ENCODE measurements around the gene BCAT1.

Gene BCAT1

DNA sequence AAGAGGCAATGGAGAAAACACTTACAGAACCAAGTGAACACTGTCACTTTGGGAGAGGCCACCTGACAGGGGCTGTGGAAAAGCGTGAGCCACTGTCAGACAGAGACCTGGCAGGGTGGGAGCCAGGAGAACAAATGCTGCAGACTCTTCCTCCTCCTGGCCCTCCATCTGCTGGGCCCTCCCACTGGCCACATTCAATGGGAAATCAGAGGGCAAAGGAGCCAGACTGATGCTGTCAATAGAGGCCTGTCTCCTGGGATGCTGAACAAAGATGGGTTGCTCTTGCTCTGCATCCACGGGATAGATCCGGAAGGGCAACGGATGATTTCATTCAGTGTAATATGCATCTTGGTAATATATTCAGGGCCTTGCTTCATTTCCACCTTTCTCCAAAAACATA, 44.9 kb upstream of the BCAT1 start:
- TF ChIP-seq, protein P1, sequence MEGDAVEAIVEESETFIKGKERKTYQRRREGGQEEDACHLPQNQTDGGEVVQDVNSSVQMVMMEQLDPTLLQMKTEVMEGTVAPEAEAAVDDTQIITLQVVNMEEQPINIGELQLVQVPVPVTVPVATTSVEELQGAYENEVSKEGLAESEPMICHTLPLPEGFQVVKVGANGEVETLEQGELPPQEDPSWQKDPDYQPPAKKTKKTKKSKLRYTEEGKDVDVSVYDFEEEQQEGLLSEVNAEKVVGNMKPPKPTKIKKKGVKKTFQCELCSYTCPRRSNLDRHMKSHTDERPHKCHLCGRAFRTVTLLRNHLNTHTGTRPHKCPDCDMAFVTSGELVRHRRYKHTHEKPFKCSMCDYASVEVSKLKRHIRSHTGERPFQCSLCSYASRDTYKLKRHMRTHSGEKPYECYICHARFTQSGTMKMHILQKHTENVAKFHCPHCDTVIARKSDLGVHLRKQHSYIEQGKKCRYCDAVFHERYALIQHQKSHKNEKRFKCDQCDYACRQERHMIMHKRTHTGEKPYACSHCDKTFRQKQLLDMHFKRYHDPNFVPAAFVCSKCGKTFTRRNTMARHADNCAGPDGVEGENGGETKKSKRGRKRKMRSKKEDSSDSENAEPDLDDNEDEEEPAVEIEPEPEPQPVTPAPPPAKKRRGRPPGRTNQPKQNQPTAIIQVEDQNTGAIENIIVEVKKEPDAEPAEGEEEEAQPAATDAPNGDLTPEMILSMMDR (IDR thresholded peaks at IDR 0.05; ENCODE audit: low read depth, low read length): no peak
- Histone ChIP-seq H3K9me3 (no peaks in the 10 kb centered on the region; the same call in 1 of the 2 replicates), H3K36me3 (no peaks in the 10 kb centered on the region), H3K27me3 (no peaks in the 10 kb centered on the region), H3K4me1 (no peaks in the 10 kb centered on the region), H3K4me3 (ENCODE audit: low read depth, low read length) (no peak overlapping the region)
- no peak for DNase-seq

DNA sequence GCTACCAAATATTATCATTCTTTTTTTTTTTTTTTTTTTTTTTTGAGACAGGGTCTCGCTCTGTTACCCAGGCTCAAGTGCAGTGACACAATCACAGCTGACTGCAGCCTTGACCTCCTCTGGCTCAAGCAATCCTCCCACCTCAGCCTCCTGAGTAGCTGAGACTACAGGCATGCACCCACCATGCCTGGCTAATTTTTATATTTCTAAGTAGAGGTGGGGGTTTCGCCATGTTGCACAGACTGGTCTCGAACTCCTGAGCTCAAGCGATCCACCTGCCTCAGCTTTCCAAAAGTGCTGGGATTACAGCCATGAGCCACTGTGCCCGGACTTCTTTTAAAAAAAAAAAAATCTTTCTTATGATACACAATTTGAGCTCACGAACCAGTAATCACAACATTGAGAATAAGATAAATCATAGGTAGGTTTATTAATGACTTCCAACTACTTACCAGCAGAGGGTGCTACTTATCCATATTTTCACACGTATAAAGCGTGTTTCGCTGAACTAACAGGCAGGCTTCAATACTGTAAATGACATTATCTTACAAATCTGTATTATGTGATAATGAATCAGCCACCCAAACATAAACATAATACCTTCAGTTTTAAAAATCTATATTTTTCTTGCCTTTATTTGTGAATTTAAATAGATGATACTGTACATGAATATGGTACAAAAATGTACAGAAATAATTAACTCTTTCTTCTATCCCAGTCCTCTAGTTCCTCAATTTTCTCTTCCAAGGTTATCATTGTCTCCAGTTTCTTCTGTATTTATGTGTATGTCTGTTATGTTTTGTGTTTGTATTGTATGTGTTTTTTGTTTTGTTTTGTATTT, 42.5 kb upstream of the BCAT1 start:
- H3K4me1 ChIP-seq: no peaks in the 10 kb centered on the region
- H3K9me3 ChIP-seq: no peaks in the 10 kb centered on the region; the same call in 1 of the 2 replicates
- no peaks in the 10 kb centered on the region for H3K27me3 ChIP-seq
- DNase-seq: no peak
- H3K36me3 ChIP-seq: no peaks in the 10 kb centered on the region
- TF ChIP-seq, protein P1 (IDR thresholded peaks at IDR 0.05; ENCODE audit: low read depth, low read length): peak; percentile 54
- no peak overlapping the region for H3K4me3 ChIP-seq (ENCODE audit: low read depth, low read length)

DNA sequence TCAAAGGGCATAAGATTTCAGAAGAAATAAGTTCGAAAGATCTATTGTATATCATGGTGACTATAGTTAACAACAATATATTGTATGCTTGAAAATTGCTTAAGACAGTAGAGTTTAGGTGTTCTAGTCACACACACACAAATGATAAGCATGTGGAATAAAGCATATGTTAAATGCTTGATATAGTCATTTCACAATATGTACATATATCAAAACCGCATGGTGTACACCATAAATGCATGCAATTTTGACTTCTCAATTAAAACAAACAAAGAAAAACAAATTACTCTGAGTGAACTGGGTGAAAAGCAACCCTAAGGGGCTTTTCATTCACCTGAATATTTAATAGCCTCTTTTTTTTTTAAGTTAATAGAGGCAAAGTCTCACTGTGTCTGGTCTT, 40.3 kb upstream of the BCAT1 start:
- H3K4me3 ChIP-seq (ENCODE audit: low read depth, low read length): no peak overlapping the region
- H3K27me3 ChIP-seq: no peaks in the 10 kb centered on the region
- H3K4me1 ChIP-seq: no peaks in the 10 kb centered on the region
- H3K36me3 ChIP-seq: no peaks in the 10 kb centered on the region
- no peak for DNase-seq
- H3K9me3 ChIP-seq: no peaks in the 10 kb centered on the region; the same call in 1 of the 2 replicates
- TF ChIP-seq, protein P1 (IDR thresholded peaks at IDR 0.05; ENCODE audit: low read depth, low read length): no peak

DNA sequence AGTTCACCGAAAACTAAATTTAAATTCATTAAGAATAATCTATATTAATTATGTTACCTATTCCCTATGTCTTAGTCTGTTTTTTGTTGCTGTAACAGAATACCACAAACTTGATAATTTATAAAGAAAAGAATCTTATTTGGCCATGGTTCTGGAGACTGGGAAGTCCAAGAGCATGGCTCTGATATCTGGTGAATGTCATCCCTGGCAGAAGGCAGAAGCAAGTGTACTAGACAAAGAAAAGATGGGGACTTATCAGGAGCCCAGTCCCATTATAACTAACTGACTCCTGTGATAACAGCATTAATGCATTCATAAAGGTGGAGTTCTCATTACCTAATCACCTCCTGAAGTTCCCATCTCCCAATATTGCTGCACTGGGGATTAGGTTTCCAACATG, 33.3 kb upstream of the BCAT1 start:
- no peak overlapping the region for H3K4me3 ChIP-seq (ENCODE audit: low read depth, low read length)
- DNase-seq: no peak
- no peaks in the 10 kb centered on the region for H3K27me3 ChIP-seq
- H3K36me3 ChIP-seq: no peaks in the 10 kb centered on the region
- TF ChIP-seq, protein P1 (IDR thresholded peaks at IDR 0.05; ENCODE audit: low read depth, low read length): no peak
- H3K9me3 ChIP-seq: no peaks in the 10 kb centered on the region
- no peaks in the 10 kb centered on the region for H3K4me1 ChIP-seq

DNA sequence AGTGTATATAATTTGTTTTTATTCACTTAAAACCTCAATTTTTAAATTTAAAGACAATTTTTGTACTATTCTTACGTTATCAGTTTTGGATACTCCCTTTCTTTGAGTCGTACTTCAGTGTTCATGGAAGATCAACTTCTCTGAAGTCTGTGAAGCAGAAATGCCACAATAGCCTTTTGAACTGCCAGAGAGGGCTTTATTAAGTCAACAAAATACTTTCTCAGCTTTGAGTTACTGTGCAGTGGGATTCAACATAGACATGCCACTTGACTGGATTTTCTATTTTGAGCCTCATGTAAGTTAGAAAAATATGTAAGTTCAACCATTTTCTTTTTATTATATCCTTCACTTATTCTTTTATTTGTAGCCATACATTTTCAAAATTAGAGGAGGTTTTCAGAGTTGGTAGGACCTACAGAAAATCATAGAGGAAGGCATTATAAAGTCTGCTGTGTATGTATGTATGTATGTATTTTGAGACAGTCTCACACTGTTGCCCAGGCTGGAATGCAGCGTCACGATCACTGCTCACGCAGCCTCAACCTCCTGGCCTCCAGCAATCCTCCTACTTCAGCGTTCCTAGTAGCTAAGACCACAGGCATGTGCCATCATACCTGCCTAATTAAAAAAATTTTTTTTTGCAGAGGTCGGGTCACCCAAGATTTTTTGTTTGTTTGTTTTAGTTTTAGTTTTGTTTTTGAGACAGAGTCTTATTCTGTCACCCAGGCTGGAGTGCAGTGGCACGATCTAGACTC, 31.3 kb upstream of the BCAT1 start:
- H3K9me3 ChIP-seq: no peaks in the 10 kb centered on the region
- no peak overlapping the region for H3K4me3 ChIP-seq (ENCODE audit: low read depth, low read length)
- no peaks in the 10 kb centered on the region for H3K36me3 ChIP-seq
- no peaks in the 10 kb centered on the region for H3K27me3 ChIP-seq
- TF ChIP-seq, protein P1 (IDR thresholded peaks at IDR 0.05; ENCODE audit: low read depth, low read length): no peak
- H3K4me1 ChIP-seq: no peaks in the 10 kb centered on the region
- no peak for DNase-seq

DNA sequence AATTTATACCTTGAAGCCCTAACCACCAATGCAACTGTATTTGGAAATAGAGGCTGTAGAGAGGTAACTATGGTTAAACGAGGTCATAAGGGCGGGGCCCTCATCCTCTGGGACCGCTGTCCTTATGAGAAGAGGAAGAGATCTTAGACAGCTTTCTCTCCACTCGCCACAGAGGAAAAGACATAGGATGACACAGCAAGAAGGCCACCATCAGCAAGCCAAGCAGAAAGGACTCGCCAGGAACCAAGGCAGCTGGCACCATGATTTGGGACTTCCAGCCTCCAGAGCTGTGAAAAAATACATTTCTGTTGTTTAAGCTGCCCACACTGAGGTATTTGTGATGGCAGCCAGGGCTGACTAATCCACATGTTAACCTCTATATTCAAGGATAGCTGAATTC, 30.4 kb upstream of the BCAT1 start:
- DNase-seq: no peak
- no peaks in the 10 kb centered on the region for H3K27me3 ChIP-seq
- H3K4me1 ChIP-seq: no peaks in the 10 kb centered on the region
- no peaks in the 10 kb centered on the region for H3K36me3 ChIP-seq
- H3K4me3 ChIP-seq (ENCODE audit: low read depth, low read length): no peak overlapping the region
- no peaks in the 10 kb centered on the region for H3K9me3 ChIP-seq
- TF ChIP-seq, protein P1 (IDR thresholded peaks at IDR 0.05; ENCODE audit: low read depth, low read length): no peak
